Measurements from ENCODE around the gene ASPRV1. TPM values are rescaled to one million over a fixed set of nuclear protein-coding genes. Genes with fewer than 3 reads are reported as not detected.

The ASPRV1 gene
- polyA plus RNA-seq, 1 donor (not counting 4 experiments of a cell fraction or from before 2014, with no cell fraction given), result 1.5 TPM

- Histone ChIP-seq H3K4me3 (ENCODE audit: control insufficient read depth in 2 of 3, extremely low read depth in 1 of 3, insufficient read depth in 2 of 3, low read depth in 1 of 3, low read length in 3 of 3) (no peak overlapping the region), H3K36me3 (ENCODE audit: control insufficient read depth in 2 of 2, extremely low read depth in 1 of 2, insufficient read depth in 2 of 2, low read length in 2 of 2) (no peaks in the 10 kb centered on the region), H3K9me3 (ENCODE audit: control insufficient read depth, low read depth, low read length) (no peaks in the 10 kb centered on the region), H3K9me1 (ENCODE audit: control insufficient read depth, extremely low read depth, insufficient read depth, low read length) (no peaks in the 10 kb centered on the region), H3K27ac (ENCODE audit: control insufficient read depth, insufficient read depth, low read length) (no peak overlapping the region), H3K9ac (ENCODE audit: control insufficient read depth, extremely low read depth, insufficient read depth, low read length) (no peak overlapping the region), H3K79me2 (ENCODE audit: control insufficient read depth, insufficient read depth, low read length) (no peaks in the 10 kb centered on the region), H3K4me2 (ENCODE audit: control insufficient read depth, extremely low read depth, insufficient read depth, low read depth, low read length) (no peak overlapping the region), H2AFZ (ENCODE audit: control insufficient read depth, low read length) (no peak overlapping the region), H4K20me1 (ENCODE audit: control insufficient read depth, extremely low read depth, insufficient read depth, low read length) (no peaks in the 10 kb centered on the region), H3K4me1 (ENCODE audit: control insufficient read depth, extremely low read depth, insufficient read depth, low read length) (no peaks in the 10 kb centered on the region), H3K27me3 (ENCODE audit: control insufficient read depth, extremely low read depth, insufficient read depth, low read length) (no peaks in the 10 kb centered on the region)
- DNase-seq (ENCODE audit: low read depth, low spot score), result no peak
- no peak for FAIRE-seq
- TF ChIP-seq CTCF (optimal IDR thresholded peaks at IDR 0.05 in 1 of 3, IDR thresholded peaks at IDR 0.05 in 1 of 3, conservative IDR thresholded peaks at IDR 0.05 in 1 of 3; ENCODE audit: extremely low read depth in 1 of 3, insufficient read depth in 2 of 3, low read length in 3 of 3), result no peak
- TF ChIP-seq EZH2 (IDR thresholded peaks at IDR 0.05; ENCODE audit: low read length), result no peak
- dilution Hi-C loops (cut with MboI; ENCODE audit: extremely low pct_ligation_motif_present, low sequenced_read_pairs), result no loop called here
Measured at GRCh38 chr2:69985216-69985615, 23.8 kb upstream of the ASPRV1 start.

GRCh38 chr2:69983392-69983966, 22.0 kb upstream of the ASPRV1 start:
- no peak overlapping the region for H2AFZ ChIP-seq (ENCODE audit: control insufficient read depth, low read length)
- no peaks in the 10 kb centered on the region for H4K20me1 ChIP-seq (ENCODE audit: control insufficient read depth, extremely low read depth, insufficient read depth, low read length)
- no peak overlapping the region for H3K4me3 ChIP-seq (ENCODE audit: control insufficient read depth in 2 of 3, extremely low read depth in 1 of 3, insufficient read depth in 2 of 3, low read depth in 1 of 3, low read length in 3 of 3)
- TF ChIP-seq EZH2 (IDR thresholded peaks at IDR 0.05; ENCODE audit: low read length), result no peak
- no peak for TF ChIP-seq CTCF (optimal IDR thresholded peaks at IDR 0.05 in 1 of 3, IDR thresholded peaks at IDR 0.05 in 1 of 3, conservative IDR thresholded peaks at IDR 0.05 in 1 of 3; ENCODE audit: extremely low read depth in 1 of 3, insufficient read depth in 2 of 3, low read length in 3 of 3)
- H3K4me2 ChIP-seq (ENCODE audit: control insufficient read depth, extremely low read depth, insufficient read depth, low read depth, low read length), result no peak overlapping the region
- no peaks in the 10 kb centered on the region for H3K27me3 ChIP-seq (ENCODE audit: control insufficient read depth, extremely low read depth, insufficient read depth, low read length)
- H3K79me2 ChIP-seq (ENCODE audit: control insufficient read depth, insufficient read depth, low read length), result no peaks in the 10 kb centered on the region
- dilution Hi-C loops (cut with MboI; ENCODE audit: extremely low pct_ligation_motif_present, low sequenced_read_pairs), result no loop called here
- no peak overlapping the region for H3K27ac ChIP-seq (ENCODE audit: control insufficient read depth, insufficient read depth, low read length)
- H3K9me3 ChIP-seq (ENCODE audit: control insufficient read depth, low read depth, low read length), result no peaks in the 10 kb centered on the region
- no peaks in the 10 kb centered on the region for H3K9me1 ChIP-seq (ENCODE audit: control insufficient read depth, extremely low read depth, insufficient read depth, low read length)
- H3K9ac ChIP-seq (ENCODE audit: control insufficient read depth, extremely low read depth, insufficient read depth, low read length), result no peak overlapping the region
- no peak for DNase-seq (ENCODE audit: low read depth, low spot score)
- no peak for FAIRE-seq
- no peaks in the 10 kb centered on the region for H3K36me3 ChIP-seq (ENCODE audit: control insufficient read depth in 2 of 2, extremely low read depth in 1 of 2, insufficient read depth in 2 of 2, low read length in 2 of 2)
- H3K4me1 ChIP-seq (ENCODE audit: control insufficient read depth, extremely low read depth, insufficient read depth, low read length), result peaks cover 4% of the 10 kb centered on the region
